ENCODE data around the gene IRAK2.

Gene IRAK2

DNA sequence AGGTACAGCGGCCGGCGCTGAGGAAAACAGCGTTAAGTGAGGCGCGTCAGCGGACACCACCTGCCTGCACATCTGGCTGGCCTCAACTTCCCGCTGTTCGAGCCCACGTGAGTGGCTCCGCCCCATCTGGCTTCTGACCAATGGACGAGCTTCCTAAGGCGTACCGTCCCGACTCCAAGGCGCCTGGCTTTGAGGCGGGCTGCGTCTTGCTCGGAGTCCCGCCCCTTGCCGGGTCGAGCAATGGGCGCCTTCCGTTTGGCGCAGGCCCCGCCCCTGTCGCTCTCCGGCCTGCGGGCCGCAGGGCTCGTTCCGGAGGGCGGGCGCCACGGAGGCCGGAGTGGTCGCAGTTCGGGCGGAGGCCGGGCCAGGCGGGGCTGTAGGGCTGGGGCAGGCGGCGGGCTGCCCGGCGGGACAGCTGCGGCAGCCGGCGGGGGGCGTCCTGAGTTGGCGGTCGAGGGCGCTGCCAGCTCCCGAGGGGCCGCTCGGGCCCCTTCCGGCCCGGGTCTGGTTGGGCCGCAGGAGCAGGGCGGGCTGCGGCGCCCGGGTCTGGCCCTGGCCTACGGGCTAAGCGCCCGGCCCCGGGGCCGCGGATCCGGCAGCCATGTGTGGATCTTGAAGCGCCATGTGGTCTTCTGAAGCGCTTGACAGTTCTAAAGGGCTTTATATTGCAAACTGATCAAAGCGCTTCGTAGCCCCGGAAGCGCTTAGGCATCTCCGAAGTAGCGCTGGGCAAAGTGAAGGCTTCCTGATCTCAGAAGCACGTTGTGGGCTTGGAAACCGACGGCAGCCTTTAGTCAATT is 83.7 kb downstream of the IRAK2 start, which contains the start of gene TATDN2:
Gene TATDN2 (plus strand): TSS at position 276 of the 800 bp plus-strand sequence. CDS start 742 bp downstream, outside the sequence.
- TF ChIP-seq FOXP2 (optimal IDR thresholded peaks at IDR 0.05; ENCODE audit: borderline replicate concordance, extremely low read depth, extremely low read length, insufficient read depth): peak; percentile 20
- no peak for TF ChIP-seq REST (IDR thresholded peaks at IDR 0.05; ENCODE audit: insufficient read depth in 1 of 2, low read depth in 2 of 2, low read length in 2 of 2)
- peak; percentile 50; the same call in 1 of the 2 replicates for TF ChIP-seq POLR2AphosphoS5 (IDR thresholded peaks at IDR 0.05; ENCODE audit: low read depth, low read length)
- TF ChIP-seq SIN3A (IDR thresholded peaks at IDR 0.05; ENCODE audit: borderline replicate concordance, insufficient read depth, low read length): no peak
- TF ChIP-seq TAF1 (IDR thresholded peaks at IDR 0.05; ENCODE audit: borderline replicate concordance, insufficient read depth, low read length): peak; percentile 63; the same call in 1 of the 2 replicates

GRCh38 chr3:10248984-10249748 is 84.4 kb downstream of the IRAK2 start:
- no peak for TF ChIP-seq TAF1 (IDR thresholded peaks at IDR 0.05; ENCODE audit: borderline replicate concordance, insufficient read depth, low read length)
- TF ChIP-seq SIN3A (IDR thresholded peaks at IDR 0.05; ENCODE audit: borderline replicate concordance, insufficient read depth, low read length): no peak
- TF ChIP-seq FOXP2 (optimal IDR thresholded peaks at IDR 0.05; ENCODE audit: borderline replicate concordance, extremely low read depth, extremely low read length, insufficient read depth): no peak
- TF ChIP-seq REST (IDR thresholded peaks at IDR 0.05; ENCODE audit: insufficient read depth in 1 of 2, low read depth in 2 of 2, low read length in 2 of 2): no peak

- TF ChIP-seq FOXP2 (optimal IDR thresholded peaks at IDR 0.05; ENCODE audit: borderline replicate concordance, extremely low read depth, extremely low read length, insufficient read depth) (no peak), SIN3A (IDR thresholded peaks at IDR 0.05; ENCODE audit: borderline replicate concordance, insufficient read depth, low read length) (no peak), POLR2AphosphoS5 (IDR thresholded peaks at IDR 0.05; ENCODE audit: low read depth, low read length) (no peak), TAF1 (IDR thresholded peaks at IDR 0.05; ENCODE audit: borderline replicate concordance, insufficient read depth, low read length) (no peak), REST (IDR thresholded peaks at IDR 0.05; ENCODE audit: insufficient read depth in 1 of 2, low read depth in 2 of 2, low read length in 2 of 2) (no peak)
Observed at GRCh38 chr3:10249833-10250232, 85.1 kb downstream of the IRAK2 start.

DNA sequence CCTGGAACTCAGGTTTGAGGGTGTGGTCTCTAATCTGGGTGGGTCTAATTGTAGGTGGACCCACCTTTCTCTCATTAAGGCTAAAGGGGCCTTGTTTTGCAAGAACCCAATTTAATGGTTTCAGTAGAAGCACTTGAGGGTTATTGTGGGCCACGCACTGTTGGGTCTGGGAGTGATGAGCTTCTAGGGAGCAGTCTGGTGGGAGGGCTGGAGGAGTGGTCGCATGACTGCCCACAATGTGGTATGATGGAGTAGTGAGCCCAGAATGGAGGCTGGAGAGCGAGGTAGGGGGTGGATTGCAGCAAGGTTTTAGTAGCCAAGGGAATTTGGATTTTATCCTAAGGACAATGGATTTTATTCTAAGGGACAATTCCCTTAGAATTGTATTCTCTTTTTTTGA is 86.3 kb downstream of the IRAK2 start:
- TF ChIP-seq REST (IDR thresholded peaks at IDR 0.05; ENCODE audit: insufficient read depth in 1 of 2, low read depth in 2 of 2, low read length in 2 of 2) (no peak), FOXP2 (optimal IDR thresholded peaks at IDR 0.05; ENCODE audit: borderline replicate concordance, extremely low read depth, extremely low read length, insufficient read depth) (no peak), POLR2AphosphoS5 (IDR thresholded peaks at IDR 0.05; ENCODE audit: low read depth, low read length) (no peak), TAF1 (IDR thresholded peaks at IDR 0.05; ENCODE audit: borderline replicate concordance, insufficient read depth, low read length) (no peak), SIN3A (IDR thresholded peaks at IDR 0.05; ENCODE audit: borderline replicate concordance, insufficient read depth, low read length) (no peak)
